TTC549 (cell line): ENCODE data around the gene NLRP6.
"Not testable (repeated sequence)": the region's sequence is repeated elsewhere in the genome, so short reads cannot be mapped to it uniquely, and the experiment has no call there.

ENCODE experiments used
- FAIRE-seq: peaks from 2 replicates; lab custom pipeline; 2012; peaks lifted over from hg19 to GRCh38; lab: Jason Lieb, UNC

The NLRP6 gene

DNA sequence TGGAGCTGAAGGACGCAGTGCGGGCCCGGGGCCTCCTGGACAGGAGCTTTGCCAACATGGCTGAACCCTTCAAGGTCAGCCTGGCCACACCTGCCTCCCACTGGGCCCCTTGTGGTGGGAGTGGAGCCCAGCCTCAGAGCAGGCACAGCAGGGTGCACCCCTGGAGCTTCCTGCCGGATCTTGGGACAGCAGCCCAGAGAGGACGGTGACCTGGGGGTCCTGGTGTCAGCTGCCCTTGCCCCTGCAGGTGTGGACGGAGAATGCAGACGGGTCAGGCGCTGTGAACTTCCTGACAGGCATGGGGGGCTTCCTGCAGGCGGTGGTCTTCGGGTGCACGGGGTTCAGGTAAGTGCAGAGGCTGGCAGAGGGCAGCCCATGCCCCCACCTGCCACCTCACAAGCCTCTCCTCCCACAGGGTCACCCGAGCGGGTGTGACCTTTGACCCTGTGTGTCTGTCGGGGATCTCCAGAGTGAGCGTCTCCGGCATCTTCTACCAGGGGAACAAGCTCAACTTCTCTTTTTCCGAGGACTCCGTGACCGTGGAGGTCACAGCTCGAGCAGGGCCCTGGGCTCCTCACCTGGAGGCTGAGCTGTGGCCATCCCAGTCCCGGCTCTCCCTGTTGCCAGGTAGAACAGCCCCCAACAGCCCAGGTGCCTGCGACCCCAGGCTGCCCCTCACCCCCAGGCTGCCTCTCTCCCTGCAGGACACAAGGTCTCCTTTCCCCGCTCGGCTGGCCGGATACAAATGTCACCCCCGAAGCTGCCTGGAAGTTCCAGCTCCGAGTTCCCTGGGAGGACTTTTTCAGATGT, 15.8 kb downstream of the NLRP6 start:
- FAIRE-seq: no peak

DNA sequence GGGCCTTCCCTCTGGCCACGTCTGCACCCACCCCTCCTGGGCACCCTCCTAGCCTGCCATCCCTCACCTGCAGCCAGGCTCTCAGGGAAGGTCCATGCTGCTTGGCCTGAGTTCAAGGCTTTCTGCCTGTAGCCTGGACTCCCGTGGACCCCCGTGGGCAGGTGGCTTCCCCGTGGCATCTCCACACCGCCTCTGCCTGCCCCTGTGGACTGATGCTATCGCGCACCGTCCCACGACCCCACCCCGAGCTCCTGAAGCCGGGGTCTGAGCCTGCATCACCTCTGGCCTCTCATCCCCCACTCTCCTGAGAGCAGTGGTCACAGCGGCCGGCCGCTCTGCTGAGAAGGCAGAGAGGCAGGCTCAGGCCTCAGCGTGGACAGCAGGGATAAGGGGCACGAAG, 16.6 kb downstream of the NLRP6 start:
- FAIRE-seq: no peak

DNA sequence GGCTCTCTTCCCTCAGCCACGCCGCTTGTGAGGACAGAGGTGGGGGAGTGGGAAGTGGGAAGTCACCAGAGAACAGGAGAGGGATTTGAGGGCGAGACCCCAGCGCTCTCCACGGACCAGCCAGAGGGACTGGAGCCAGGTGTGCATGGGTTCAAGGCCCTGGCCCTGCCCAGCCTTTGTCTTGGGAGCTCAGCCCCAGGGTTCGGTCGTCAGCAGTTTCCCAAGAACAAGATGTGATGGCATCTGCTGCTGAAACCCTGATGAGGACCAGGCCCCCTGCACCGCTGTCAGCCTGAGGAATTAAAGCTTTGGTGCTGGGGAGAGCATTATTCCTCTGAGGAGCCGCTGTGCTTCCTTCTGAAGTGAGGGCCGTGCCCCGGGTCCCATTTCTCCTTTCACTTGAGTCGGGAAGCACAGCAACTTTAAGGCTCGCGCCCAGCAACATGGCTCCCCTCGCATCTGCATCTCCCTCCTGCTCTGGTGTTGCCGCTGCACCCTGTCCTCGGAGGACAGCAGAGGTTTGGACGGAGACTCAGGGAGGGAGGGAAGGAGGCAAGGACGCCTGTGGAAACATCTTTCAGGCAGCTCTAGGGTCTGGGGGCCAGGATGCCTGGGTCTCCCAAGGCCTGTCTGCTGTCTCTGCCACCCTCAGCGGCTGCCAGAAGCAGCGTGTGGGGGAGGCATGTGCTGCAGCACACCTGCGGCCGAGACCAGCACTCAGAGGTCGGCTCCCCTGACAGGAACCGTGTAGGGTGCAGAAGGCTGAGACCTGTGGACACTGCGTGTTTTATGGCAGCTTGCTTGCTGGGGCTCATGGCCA, 17.4 kb downstream of the NLRP6 start:
- no peak for FAIRE-seq

DNA sequence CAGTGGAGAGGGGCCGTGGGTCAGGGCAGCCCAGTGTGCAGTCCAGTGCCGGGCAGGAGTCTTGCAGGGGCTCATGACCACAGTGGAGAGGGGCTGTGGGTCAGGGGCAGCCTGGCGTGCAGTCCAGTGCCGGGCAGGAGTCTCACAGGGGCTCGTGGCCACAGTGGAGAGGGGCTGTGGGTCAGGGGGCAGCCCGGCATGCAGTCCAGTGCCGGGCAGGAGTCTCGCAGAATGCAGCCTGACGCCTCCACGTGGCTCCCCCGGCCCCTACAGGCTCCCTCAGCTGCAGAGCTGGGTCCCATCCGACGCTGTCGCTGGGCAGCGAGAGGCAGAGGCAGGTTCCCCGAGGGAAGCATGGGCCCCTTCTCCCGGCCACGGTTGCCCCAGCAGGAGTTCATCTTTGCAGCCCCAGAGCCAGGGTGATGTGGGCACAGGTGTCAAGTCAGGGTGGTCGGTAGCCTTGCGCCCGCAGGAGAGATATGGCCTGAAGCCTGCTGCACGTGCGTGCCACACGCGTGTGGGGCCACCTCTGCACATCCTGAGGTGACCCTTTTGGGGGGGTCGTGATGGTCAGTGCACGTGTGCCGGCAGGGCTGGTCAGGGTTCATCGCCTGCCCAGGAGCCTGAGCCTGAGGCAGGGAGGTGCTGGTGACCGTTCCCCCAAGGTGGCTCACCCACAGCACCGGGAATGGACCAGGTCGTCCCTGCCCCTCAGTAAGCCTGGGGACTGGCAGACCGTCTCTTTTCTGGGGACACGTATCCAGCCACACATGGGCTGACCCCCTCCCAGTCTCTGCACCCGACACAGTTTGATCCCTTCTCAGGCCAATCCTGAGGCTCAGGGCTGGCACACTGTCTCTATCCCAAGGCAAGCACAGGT, 18.2 kb downstream of the NLRP6 start:
- FAIRE-seq: no peak

DNA sequence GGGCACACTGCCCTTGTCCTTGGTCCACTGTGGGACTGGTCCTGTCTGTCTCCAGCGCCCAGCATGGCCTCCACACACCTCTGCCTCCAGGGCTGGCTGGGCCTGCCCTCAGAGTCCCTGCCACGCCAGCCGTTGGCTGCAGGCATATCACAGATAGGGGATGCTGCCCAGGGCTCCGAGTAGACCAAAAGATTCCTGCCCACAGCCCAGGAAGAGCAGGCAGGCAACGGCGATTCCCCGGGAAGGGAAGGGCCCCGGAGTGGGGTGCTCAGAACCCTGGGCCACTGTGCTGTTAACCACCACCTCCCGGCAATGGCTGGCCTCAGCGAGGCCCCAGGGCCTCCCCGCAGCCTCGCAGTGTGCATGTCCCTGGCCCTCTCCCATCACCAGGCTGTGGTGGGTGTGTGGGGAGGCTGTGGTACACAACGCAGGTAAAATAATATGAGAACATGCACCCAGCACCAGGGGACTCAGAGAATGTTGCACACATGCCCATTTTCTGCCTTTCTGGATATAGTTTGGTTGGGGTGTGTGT, 18.9 kb downstream of the NLRP6 start:
- no peak for FAIRE-seq

DNA sequence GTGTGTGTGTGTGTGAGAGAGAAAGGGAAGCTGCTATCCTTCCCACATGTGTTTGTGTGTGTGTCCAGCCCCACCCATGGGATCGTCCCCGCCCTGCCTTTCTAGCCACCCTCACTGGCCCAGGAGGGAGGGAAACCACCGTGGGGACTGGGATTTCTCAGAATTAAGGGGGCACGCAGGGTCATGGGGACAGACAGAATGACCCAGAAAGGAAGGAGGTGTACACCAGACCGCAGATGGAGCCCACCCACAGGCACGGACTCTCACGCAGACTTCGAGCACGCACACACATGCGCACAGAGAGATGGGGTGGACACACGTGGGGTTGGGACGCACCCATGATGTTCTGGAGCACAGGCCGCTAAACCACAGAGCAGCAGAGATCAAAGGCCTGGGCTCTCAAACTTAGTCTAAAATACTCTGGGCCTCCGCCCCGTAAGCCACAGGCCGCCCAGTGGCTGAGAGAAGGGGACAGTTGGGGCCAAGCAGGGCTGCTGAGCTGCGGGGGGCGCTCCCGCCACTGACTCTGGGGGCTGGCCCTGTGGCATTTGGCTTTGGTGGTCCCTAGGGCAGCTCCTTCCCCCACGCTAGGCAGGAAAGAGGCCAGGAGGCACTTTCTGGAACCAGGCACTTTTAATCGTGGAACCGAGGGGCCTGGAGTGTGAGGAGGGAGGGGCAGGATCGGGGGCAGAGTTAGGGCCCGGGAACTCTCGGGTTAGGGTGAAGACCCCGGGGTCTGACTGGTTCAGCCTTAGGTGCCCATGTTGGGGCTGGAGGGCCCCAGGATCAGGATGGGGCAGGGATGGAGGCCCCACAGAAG, 19.6 kb downstream of the NLRP6 start:
- FAIRE-seq: no peak

DNA sequence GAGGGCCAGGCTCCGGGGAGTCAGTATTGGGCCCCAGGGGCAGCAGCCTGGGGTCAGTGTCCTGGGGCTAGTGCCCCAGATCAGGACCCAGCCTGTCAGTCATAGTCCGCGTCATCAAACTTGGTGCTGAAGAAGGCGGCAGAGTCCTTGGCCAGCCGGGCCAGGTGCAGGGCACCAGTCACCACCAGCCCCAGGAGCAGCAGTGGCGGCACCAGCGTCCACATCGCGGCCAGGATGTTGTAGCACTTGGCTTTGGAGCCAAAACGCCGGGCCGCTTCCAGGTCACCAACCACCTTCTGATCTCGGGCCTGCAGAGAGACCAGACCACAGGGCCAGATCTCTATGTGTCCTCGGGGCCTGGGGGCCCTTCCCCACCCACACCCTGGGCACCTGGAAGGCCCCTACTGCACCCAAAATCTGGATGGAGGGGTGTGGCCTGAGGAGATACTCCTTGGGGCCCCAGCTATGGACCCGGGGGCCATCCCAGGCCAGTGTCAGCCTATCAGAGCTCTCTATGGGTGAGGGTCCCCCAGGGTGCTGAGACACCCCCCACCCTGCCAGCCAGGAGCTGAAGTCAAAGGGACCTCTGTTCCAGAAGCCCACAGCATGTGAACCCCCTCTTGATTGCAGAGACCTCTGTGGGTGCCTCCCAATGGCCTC, 20.3 kb downstream of the NLRP6 start:
- FAIRE-seq: no peak

DNA sequence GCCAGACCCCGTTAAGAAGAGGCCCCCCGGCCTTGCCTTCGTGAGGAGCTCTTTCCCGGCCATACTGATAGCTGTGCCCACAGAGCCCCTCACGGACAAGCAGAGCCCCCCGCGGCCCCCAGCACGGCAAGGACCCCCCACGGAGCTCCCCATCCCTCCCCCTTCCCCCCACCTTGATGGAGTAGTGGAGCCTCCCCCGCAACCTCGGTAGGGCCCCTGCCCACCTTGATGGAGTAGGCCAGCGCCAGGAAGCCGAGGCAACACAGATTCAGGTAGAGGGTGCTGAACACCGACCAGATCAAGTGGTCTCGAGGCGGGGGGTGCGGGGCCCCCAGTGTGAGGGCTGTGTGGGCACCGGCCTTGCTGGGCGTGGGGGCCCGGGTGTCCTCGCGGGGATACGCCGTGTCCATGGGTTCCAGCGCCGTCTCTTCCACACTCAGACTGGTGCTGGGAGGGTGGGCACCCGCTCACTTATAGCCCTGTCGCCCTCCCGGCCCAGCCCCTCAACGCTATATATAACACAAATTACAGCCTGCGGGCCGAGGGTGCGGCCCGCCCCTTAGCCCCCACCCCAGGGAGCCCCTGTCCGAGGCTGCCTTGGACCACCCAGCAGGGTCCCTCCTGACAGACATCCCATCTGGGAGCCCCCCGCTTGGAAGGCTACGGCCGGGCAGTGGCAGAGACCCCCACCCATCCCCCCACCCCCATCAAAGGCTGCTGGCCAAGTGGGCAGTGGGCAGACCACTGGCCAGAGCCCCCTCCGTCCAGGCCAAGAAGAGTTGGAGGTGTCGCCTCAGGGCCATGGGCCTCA, 21.1 kb downstream of the NLRP6 start, which contains the start of gene IFITM5:
IFITM5 (minus strand) TSS at position 446 of the 811 bp plus-strand sequence; CDS start at position 410, 36 bp downstream.
- no peak for FAIRE-seq

DNA sequence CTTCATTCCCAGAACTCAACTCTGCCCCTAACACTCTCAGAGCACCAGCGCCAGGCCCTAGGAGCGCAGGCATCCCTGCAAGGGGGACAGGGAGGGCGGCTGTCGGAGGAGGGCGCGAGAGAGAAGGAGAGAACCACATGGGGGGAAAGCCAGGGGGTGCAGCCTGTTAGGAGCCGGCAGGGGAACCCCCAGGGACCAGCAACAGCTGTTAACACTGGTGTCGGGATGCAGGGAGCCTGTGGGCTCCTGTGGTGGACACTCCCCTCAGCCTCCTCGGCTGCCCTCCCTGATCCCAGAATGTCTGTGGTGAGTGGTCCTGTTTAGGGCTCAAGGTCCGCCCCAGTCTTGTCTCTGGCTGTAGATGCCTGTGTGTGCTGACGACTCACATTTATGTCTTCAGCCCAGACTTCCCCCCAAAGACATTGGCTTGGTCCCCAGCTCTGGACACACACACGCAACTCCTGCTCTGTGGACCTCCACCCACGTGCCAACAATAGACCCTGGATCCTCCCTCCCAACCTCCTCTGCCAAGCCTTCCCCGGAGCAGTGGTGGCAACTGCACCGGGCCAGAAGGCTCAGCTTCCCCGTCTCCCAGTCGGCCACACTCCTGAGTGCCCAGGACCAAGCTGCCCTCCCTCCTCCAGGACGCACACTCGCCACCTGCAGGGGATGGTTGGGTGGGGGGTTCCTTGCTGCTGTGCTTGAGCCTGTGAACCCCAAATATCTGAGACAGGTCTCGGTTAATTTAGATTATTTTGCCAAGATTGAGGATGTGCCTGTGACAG, 21.9 kb downstream of the NLRP6 start:
- no peak for FAIRE-seq

DNA sequence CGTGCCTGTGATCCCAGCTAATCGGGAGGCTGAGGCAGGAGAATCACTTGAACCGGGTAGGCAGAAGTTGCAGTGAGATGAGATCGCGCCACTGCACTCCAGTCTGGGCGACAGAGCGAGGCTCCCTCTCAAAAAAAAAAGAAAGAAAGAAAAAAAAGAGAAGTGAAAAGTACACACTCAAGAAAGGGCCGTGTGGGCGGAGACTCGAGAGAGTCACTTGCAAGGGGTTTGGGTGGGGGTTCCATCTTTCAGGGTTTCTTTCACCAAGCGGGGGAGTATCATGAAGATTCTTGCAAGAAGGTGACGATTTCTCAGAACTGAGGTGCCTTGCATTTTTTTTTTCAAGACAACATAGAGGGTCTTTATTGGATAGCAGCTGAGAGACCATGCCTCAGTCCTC, 25.2 kb downstream of the NLRP6 start:
- FAIRE-seq: no peak

DNA sequence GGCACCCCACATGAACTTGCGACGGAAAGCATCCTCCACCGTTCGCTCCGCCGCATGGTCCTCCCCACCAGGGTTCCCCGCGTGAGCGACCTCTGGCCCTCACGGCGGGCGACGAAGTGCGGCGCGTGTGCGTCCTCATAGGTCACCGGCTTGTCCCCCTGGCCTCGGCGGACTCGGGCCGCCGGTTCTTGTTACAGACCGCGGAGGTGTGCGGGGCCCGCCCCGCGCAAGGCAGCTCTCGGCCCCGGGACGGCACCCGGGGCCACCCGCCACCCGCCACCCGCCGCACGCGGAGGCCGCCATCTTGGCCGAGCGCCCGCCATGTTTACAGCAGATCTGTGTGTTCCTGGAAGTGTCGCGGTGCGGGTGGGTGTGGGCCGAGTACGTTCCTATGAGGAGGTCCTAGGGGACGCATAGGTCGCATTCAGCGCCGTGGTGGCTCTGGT, 25.9 kb downstream of the NLRP6 start:
- no peak for FAIRE-seq

DNA sequence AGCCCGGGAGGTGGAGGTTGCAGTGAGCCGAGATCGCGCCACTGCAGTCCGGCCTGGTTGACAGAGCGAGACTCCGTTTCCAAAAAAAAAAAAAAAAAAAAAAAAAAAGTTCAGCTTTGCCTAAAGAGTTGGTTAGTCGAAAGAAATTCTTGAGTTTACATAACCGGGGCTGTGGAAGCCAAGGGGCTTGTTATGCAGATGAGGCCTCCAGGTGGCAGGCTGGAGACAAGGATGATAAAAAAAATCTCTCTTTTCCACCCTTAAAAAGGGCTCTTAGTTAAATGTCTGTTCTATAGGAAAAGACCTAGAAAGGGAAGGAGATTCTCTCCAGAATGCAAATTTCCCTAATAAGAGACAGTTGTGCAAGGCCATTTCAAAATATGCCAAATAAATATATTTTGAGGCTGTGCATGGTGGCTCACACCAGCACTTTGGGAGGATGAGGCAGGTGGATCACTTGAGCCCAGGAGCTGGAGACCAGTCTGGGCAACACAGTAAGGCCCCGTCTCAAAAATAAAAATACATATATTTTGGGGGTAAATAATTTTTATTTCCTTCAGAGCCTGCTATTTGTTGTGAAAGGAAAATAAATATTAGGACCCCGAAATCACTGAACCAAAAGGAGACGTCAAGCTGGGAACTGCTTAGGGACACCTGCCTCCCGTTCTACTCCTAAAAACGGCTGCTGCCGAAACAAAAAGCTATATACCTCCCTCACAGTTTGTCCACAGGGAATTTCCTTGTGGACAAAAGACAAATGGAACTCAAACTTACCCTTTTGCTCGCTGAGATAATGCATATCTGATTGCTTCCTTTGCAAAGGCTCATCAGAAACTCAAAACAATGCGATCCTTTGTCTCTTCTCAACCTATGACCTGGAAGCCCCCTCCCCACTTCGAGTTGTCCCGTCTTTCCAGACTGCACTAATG, 27.0 kb downstream of the NLRP6 start:
- FAIRE-seq: peak; percentile 59

DNA sequence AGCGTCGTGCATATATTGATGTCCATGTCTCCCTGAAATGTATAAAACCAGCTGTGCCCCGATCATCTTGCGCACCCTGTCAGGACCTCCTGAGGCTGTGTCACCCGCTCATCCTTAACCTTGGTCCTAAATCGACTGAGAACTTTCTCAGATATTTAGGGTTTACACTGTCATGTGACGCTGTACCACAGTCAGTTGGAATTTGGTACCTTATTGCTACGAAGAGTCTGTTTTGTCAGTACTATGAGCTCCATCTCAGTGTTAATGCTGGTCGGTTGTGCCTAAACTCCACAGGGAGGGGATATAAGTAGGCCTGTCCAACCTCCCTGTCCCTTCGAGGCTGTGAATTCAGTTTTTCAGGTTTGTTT, 27.6 kb downstream of the NLRP6 start:
- no peak for FAIRE-seq

DNA sequence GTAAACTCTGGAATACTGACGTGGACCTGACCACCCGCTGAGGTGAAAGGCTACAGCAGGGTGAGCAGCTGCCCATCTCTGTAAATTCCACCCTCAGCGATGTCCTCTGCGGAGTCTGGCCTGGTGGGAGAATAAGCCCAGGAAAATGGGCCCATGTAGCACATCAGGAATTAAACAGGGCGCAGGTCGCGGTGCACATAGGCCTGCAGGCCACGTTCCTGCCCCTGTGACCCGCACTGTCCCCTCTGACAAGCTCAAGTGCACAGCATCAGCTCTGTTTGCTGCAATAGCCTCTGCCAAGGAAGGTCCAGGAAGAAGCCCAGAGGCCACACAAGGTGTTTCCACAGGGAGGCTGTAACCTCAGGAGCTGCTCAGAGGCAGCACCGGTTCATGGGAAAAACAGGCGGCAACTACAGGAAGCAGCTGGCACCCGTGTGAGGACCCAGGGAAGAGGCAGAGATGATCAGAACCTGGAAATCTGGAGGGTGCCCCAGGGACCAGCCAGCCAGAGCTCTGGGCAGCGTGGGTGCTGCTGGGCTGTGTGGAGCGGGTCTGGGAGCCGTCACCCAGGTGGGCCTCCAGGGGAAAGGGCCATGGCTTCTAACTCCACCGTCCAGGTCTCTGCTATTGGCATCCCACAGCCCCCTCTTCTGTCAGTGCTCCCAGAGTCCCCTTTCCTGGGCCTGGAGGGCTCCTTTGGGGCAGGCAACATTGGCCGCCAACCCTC, 28.6 kb downstream of the NLRP6 start:
- FAIRE-seq: no peak

DNA sequence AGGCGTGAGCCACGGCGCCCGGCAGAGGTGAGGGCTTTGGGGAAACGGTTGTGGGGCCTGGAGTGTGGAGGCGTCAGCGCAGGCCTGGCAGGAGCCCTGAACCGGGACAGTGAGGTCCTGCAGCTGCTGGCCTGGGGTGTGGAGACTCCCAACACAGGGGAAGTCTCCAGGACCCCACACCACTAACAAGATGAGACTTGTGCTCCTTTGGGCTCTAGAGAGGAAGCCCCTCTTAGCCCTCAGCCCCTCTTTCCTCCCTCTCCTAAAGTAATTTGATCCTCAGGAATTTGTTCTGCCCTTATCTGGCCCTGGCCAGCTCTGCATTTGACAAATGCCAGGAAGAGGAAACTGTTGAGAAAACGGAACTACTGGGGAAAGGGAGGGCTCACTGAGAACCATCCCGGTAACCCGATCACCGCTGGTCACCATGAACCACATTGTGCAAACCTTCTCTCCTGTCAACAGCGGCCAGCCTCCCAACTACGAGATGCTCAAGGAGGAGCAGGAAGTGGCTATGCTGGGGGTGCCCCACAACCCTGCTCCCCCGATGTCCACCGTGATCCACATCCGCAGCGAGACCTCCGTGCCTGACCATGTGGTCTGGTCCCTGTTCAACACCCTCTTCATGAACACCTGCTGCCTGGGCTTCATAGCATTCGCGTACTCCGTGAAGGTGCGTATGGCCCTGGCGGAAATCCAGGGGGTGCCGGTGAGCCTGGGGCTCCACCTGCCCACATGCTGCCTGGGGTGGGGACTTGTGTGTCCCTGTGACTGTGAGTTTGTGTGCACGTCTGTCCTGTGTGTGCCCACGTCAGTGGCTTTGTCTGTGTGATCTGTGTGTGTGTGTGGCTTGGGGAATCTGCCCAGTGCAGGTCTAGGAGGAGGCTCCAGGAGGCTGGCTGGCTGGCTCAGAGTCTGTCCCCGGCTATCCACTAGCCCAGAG, 29.8 kb downstream of the NLRP6 start, which contains the start of gene IFITM2:
IFITM2 (plus strand) TSS at position 51 of the 943 bp plus-strand sequence; CDS start at position 428, 377 bp downstream.
- FAIRE-seq: not testable (repeated sequence)
